Endothelial cell of umbilical vein (primary cell): ENCODE results near the gene SYT8. TPM values are rescaled to one million over a fixed set of nuclear protein-coding genes. Genes with fewer than 3 reads are reported as not detected.

Experiments
- BruUV-seq: library from RNA; stranded (reverse); fragments of 400-500 nt; replicated peaks from 2 replicates; lab custom pipeline; 2021; lab: Mats Ljungman, UMichigan
- CTCF ChIA-PET: fragments of 300-600, 350-600 bp; sonication (Branson Sonifier 250); formaldehyde crosslinking; loops from one replicate; lab custom pipeline; 2021; ENCODE audit warnings: antibody characterized with exemption, inconsistent platforms; lab: Charles Lee
- POLR2A ChIA-PET: fragments of 300-600, 350-600 bp; sonication (Branson Sonifier 250); formaldehyde crosslinking; loops from one replicate; lab custom pipeline; 2021; ENCODE audit warnings: antibody characterized with exemption, inconsistent platforms; lab: Charles Lee
- DNase-seq: peaks from one replicate; pipeline ENCODE4 v3.0.0-alpha.2; 2011; ENCODE audit warnings: low read depth, low spot score
- FAIRE-seq: peaks from 2 replicates; lab custom pipeline; 2011; peaks lifted over from hg19 to GRCh38; lab: Jason Lieb, UNC
- H2AFZ ChIP-seq: 2 replicates; pipeline ENCODE4 v1.6.0; 2012; ENCODE audit warnings: low read depth, low read length, control low read depth, inconsistent platforms
- H3K27ac ChIP-seq: 2 replicates; pipeline ENCODE4 v1.5.1; 2011; ENCODE audit warnings: low read depth, mild to moderate bottlenecking, control low read depth, low read length, moderate library complexity; ENCODE audit not compliant: insufficient read depth
- H3K27me3 ChIP-seq, 2 experiments: 2 replicates each; pipeline versions ENCODE4 v1.6.0 to v1.6.1; 2011; ENCODE audit warnings: low read length in 2 of 2, mixed read lengths in 1 of 2; ENCODE audit not compliant: control insufficient read depth in 2 of 2, insufficient read depth in 2 of 2
- H3K36me3 ChIP-seq, 2 experiments: 2 replicates in 1 of 2; 3 replicates in 1 of 2; pipeline ENCODE4 v1.5.1; 2011; ENCODE audit warnings: low read length in 2 of 2, mild to moderate bottlenecking in 1 of 2, moderate library complexity in 1 of 2; ENCODE audit not compliant: control insufficient read depth in 2 of 2, insufficient read depth in 2 of 2; ENCODE audit errors: extremely low read depth in 1 of 2
- H3K4me1 ChIP-seq: 3 replicates; pipeline ENCODE4 v1.5.1; 2011; ENCODE audit warnings: mild to moderate bottlenecking, low read length; ENCODE audit not compliant: control insufficient read depth, insufficient read depth; ENCODE audit errors: extremely low read depth
- H3K4me2 ChIP-seq: 2 replicates; pipeline ENCODE4 v1.6.1; 2011; ENCODE audit warnings: low read length, control low read depth, mixed read lengths; ENCODE audit not compliant: insufficient read depth
- H3K4me3 ChIP-seq, 3 experiments: fragments of 200-600 bp in 1 of 3; sonication (generic), shearing (Covaris generic) in 1 of 3; replicated peaks in 1 of 3; 2 replicates each; pipeline ENCODE4 v1.5.1; 2011 to 2016; ENCODE audit warnings: control low read depth in 3 of 3, low read length in 3 of 3, mild to moderate bottlenecking in 2 of 3, inconsistent platforms in 1 of 3, low read depth in 1 of 3, moderate library complexity in 1 of 3; ENCODE audit not compliant: insufficient read depth in 1 of 3
- H3K79me2 ChIP-seq: 2 replicates; pipeline ENCODE4 v1.6.0; 2012; ENCODE audit warnings: low read length, inconsistent platforms; ENCODE audit not compliant: control insufficient read depth, insufficient read depth
- H3K9ac ChIP-seq: replicated peaks from 2 replicates; pipeline ENCODE3; 2011; ENCODE audit warnings: low read length, control low read depth; ENCODE audit not compliant: insufficient read depth; ENCODE audit errors: extremely low read depth
- H3K9me1 ChIP-seq: replicated peaks from 3 replicates; pipeline ENCODE4 v1.6.0; 2011; ENCODE audit warnings: mild to moderate bottlenecking, low read length; ENCODE audit not compliant: control insufficient read depth, insufficient read depth; ENCODE audit errors: extremely low read depth
- H3K9me3 ChIP-seq: replicated peaks from 2 replicates; pipeline ENCODE4 v1.5.1; 2012; ENCODE audit warnings: low read length, inconsistent platforms; ENCODE audit not compliant: control insufficient read depth, insufficient read depth
- H4K20me1 ChIP-seq: replicated peaks from 2 replicates; pipeline ENCODE3; 2011; ENCODE audit warnings: mild to moderate bottlenecking, low read length; ENCODE audit not compliant: control insufficient read depth, insufficient read depth; ENCODE audit errors: extremely low read depth
- EZH2 ChIP-seq: IDR thresholded peaks from 2 replicates; pipeline ENCODE4 v1.6.1; 2012; ENCODE audit warnings: borderline replicate concordance, low read depth, mild to moderate bottlenecking, moderate library complexity, low read length, inconsistent platforms; ENCODE audit not compliant: severe bottlenecking
- FOS ChIP-seq: IDR thresholded peaks from 2 replicates; pipeline ENCODE4 v1.6.1; 2011; ENCODE audit warnings: mild to moderate bottlenecking, low read length, moderate library complexity, borderline replicate concordance; ENCODE audit not compliant: insufficient read depth
- GATA2 ChIP-seq: IDR thresholded peaks from 2 replicates; pipeline ENCODE4 v1.7.0; 2011; ENCODE audit warnings: low read depth, mild to moderate bottlenecking, moderate library complexity, mixed read lengths, low read length; ENCODE audit not compliant: insufficient read length, insufficient read depth
- JUN ChIP-seq: IDR thresholded peaks from 2 replicates; pipeline ENCODE4 v1.6.1; 2011; ENCODE audit warnings: borderline replicate concordance, low read depth; ENCODE audit not compliant: insufficient read length, insufficient read depth
- MYC ChIP-seq: IDR thresholded peaks from one replicate; pipeline ENCODE4 v1.6.1; 2011; ENCODE audit warnings: mild to moderate bottlenecking, low read depth, low read length
- POLR2A ChIP-seq: IDR thresholded peaks from 2 replicates; pipeline ENCODE4 v1.6.1; 2012; ENCODE audit warnings: low read depth, mild to moderate bottlenecking, control low read depth, low read length
- POLR2AphosphoS5 ChIP-seq: IDR thresholded peaks from 2 replicates; pipeline ENCODE4 v1.6.1; 2012; ENCODE audit warnings: low read depth, mild to moderate bottlenecking, control low read depth, low read length, moderate library complexity; ENCODE audit not compliant: insufficient read depth
- dilution Hi-C: fragments of 300-500 bp; cut with MboI; formaldehyde crosslinking; loops from one replicate; pipeline ENCODE4 v1.15.0; 2019; ENCODE audit warnings: low sequenced_read_pairs; ENCODE audit not compliant: extremely low pct_ligation_motif_present
- intact Hi-C: fragments of 100-400 bp; cut with micrococcal nuclease; formaldehyde crosslinking; loops from one replicate; pipeline ENCODE4 v1.10.0; 2022
- polyA plus RNA-seq, 4 experiments: library from polyadenylated mRNA; depleted of rRNA in 3 of 4; stranded (reverse) in 3 of 4; unstranded in 1 of 4; fragments of >200 nt; gene quantifications; 2 replicates each; pipeline versions ENCODE4 v1.2.1 to v1.2.3, GENCODE V29; 2011 to 2012; ENCODE audit warnings: missing spikeins in 1 of 4
- total RNA-seq: library from RNA; stranded (reverse); gene quantifications from 2 replicates; pipeline ENCODE4 v1.2.3, GENCODE V29; 2021
- TF ChIP-seq, protein P1 (sequence below), 2 donors: IDR thresholded peaks; 1 replicate in 1 of 2; 2 replicates in 1 of 2; pipeline ENCODE4 v1.5.1; 2011; ENCODE audit warnings: low read length in 2 of 2, mild to moderate bottlenecking in 2 of 2, moderate library complexity in 2 of 2, control low read depth in 1 of 2, inconsistent platforms in 1 of 2, low read depth in 1 of 2; ENCODE audit not compliant: insufficient read depth in 1 of 2; ENCODE audit errors: extremely low read depth in 1 of 2
- TF ChIP-seq, protein P2 (sequence below): IDR thresholded peaks from 2 replicates; pipeline ENCODE4 v1.6.1; 2011; ENCODE audit not compliant: insufficient read depth, insufficient read length

The SYT8 gene
- total and polyA plus RNA-seq, 2 donors (not counting 3 experiments of a cell fraction or from before 2014, with no cell fraction given): not detected

DNA sequence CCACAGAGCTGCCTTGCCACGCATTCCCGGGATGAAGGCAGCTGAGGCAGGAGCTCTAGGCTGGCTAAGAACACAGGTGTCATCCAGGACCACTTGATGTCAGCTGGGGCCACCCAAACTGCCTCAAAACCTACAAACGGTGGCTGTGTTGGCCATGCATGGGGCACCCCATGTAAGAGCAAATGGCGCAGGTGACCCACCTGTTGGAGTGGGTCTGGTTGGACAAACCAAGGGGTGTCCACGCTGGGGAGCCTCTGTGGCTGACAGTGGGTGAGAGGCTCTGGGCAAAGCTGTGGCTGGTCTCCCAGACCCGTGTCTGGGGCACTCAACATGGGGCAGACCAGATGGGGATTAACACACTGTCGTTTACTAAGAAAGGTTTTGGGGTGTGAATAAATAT, 19.0 kb upstream of the SYT8 start:
- intact Hi-C loops (no loop called here), dilution Hi-C loops (no loop called here)
- no peak overlapping the region for H3K4me2 ChIP-seq
- TF ChIP-seq MYC (no peak), POLR2A (no peak), JUN (no peak), EZH2 (no peak), GATA2 (no peak), FOS (no peak), POLR2AphosphoS5 (no peak)
- TF ChIP-seq, protein P1, sequence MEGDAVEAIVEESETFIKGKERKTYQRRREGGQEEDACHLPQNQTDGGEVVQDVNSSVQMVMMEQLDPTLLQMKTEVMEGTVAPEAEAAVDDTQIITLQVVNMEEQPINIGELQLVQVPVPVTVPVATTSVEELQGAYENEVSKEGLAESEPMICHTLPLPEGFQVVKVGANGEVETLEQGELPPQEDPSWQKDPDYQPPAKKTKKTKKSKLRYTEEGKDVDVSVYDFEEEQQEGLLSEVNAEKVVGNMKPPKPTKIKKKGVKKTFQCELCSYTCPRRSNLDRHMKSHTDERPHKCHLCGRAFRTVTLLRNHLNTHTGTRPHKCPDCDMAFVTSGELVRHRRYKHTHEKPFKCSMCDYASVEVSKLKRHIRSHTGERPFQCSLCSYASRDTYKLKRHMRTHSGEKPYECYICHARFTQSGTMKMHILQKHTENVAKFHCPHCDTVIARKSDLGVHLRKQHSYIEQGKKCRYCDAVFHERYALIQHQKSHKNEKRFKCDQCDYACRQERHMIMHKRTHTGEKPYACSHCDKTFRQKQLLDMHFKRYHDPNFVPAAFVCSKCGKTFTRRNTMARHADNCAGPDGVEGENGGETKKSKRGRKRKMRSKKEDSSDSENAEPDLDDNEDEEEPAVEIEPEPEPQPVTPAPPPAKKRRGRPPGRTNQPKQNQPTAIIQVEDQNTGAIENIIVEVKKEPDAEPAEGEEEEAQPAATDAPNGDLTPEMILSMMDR (IDR thresholded peaks at IDR 0.05; ENCODE audit: extremely low read depth in 1 of 2, insufficient read depth in 1 of 2, low read depth in 1 of 2, low read length in 2 of 2): no peak
- TF ChIP-seq, protein P2, sequence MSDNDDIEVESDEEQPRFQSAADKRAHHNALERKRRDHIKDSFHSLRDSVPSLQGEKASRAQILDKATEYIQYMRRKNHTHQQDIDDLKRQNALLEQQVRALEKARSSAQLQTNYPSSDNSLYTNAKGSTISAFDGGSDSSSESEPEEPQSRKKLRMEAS: no peak
- H3K36me3 ChIP-seq: no peaks in the 10 kb centered on the region
- DNase-seq (no peak), FAIRE-seq (no peak)
- H4K20me1 ChIP-seq: no peaks in the 10 kb centered on the region
- no peak overlapping the region for H2AFZ ChIP-seq
- no peaks in the 10 kb centered on the region for H3K79me2 ChIP-seq
- no peak overlapping the region for H3K27ac ChIP-seq
- no peak overlapping the region for H3K9ac ChIP-seq
- ChIA-PET CTCF (interaction anchor here (1.2 to 1.6 kb wide), 2 partner anchors 122 to 163 kb away, joined by 4 to 7 read pairs; no protein-coding TSS in a partner anchor), POLR2A (no interaction called here)
- no TSS peak for BruUV-seq
- H3K9me1 ChIP-seq: no peaks in the 10 kb centered on the region
- peaks cover 0 to 1% of the 10 kb centered on the region in 2 experiments for H3K27me3 ChIP-seq
- H3K4me3 ChIP-seq: no peak overlapping the region
- H3K4me1 ChIP-seq: no peaks in the 10 kb centered on the region
- no peaks in the 10 kb centered on the region for H3K9me3 ChIP-seq
